ENCODE measurements around the gene AARS1.
"Not testable (repeated sequence)": the region's sequence is repeated elsewhere in the genome, so short reads cannot be mapped to it uniquely, and the experiment has no call there.

Gene AARS1

GRCh38 chr16:70298988-70299938 lies 10.0 kb upstream of the AARS1 start, which contains the start of gene DDX19B:
Gene DDX19B (plus strand): TSS chr16:70299186. CDS start chr16:70299298, 112 bp downstream.
- peaks cover 7% of the 10 kb centered on the region for H3K36me3 ChIP-seq
- H3K4me1 ChIP-seq = no peaks in the 10 kb centered on the region
- peak; percentile 77 for DNase-seq
- H3K27me3 ChIP-seq = no peaks in the 10 kb centered on the region
- H3K9me3 ChIP-seq = no peaks in the 10 kb centered on the region; the same call in 1 of the 2 replicates
- H3K4me3 ChIP-seq (ENCODE audit: low read depth, low read length) = peak within 1 kb of the TSS; percentile 90
- TF ChIP-seq CTCF (IDR thresholded peaks at IDR 0.05; ENCODE audit: low read depth, low read length) = no peak

- no peak for TF ChIP-seq CTCF (IDR thresholded peaks at IDR 0.05; ENCODE audit: low read depth, low read length)
- no peaks in the 10 kb centered on the region for H3K4me1 ChIP-seq
These were observed 6.3 kb upstream of the AARS1 start for GRCh38 chr16:70295634-70296033.

GRCh38 chr16:70294385-70295025 lies 5.2 kb upstream of the AARS1 start:
- no peaks in the 10 kb centered on the region for H3K27me3 ChIP-seq
- no peak for TF ChIP-seq CTCF (IDR thresholded peaks at IDR 0.05; ENCODE audit: low read depth, low read length)

More at GRCh38 chr16:70295634-70296033, 6.3 kb upstream of the AARS1 start:
- H3K9me3 ChIP-seq = no peaks in the 10 kb centered on the region
- no peak overlapping the region for H3K4me3 ChIP-seq (ENCODE audit: low read depth, low read length)
- H3K36me3 ChIP-seq = peaks cover 2% of the 10 kb centered on the region; the same call in 1 of the 2 replicates
- no peaks in the 10 kb centered on the region for H3K27me3 ChIP-seq
- DNase-seq = no peak

GRCh38 chr16:70292148-70292547 lies 2.8 kb upstream of the AARS1 start:
- not testable (repeated sequence) for H3K4me1 ChIP-seq; H3K36me3 ChIP-seq; DNase-seq; H3K4me3 ChIP-seq (ENCODE audit: low read depth, low read length); H3K27me3 ChIP-seq; H3K9me3 ChIP-seq

More at GRCh38 chr16:70294385-70295025, 5.2 kb upstream of the AARS1 start:
- no peaks in the 10 kb centered on the region for H3K9me3 ChIP-seq
- H3K36me3 ChIP-seq = no peaks in the 10 kb centered on the region
- H3K4me1 ChIP-seq = 0 out of 2 replicates have a peak, but pooled peaks cover 4% of the 10 kb centered on the region
- no peak overlapping the region for H3K4me3 ChIP-seq (ENCODE audit: low read depth, low read length)
- DNase-seq = no peak

GRCh38 chr16:70290949-70291519 lies 1.7 kb upstream of the AARS1 start:
- H3K4me3 ChIP-seq (ENCODE audit: low read depth, low read length) = no peak overlapping the region
- no peak for TF ChIP-seq CTCF (IDR thresholded peaks at IDR 0.05; ENCODE audit: low read depth, low read length)
- no peak for DNase-seq
- H3K9me3 ChIP-seq = no peaks in the 10 kb centered on the region
- H3K4me1 ChIP-seq = peaks cover 4% of the 10 kb centered on the region; the same call in 1 of the 2 replicates
- H3K36me3 ChIP-seq = peaks cover 14% of the 10 kb centered on the region
- H3K27me3 ChIP-seq = no peaks in the 10 kb centered on the region

- not testable (repeated sequence) for H3K9me3 ChIP-seq, H3K27me3 ChIP-seq, H3K4me1 ChIP-seq, DNase-seq
- H3K36me3 ChIP-seq = peaks cover 47% of the 10 kb centered on the region
- peak overlapping the region; percentile 96 for H3K4me3 ChIP-seq (ENCODE audit: low read depth, low read length)
These were observed 1.9 kb downstream of the AARS1 start for GRCh38 chr16:70287304-70287971.

Measured in BE2C (cell line).